BJ (cell line): ENCODE results near the gene SORBS1. TPM values are rescaled to one million over a fixed set of nuclear protein-coding genes. Genes with fewer than 3 reads are reported as not detected.
"Not testable (repeated sequence)": the region's sequence is repeated elsewhere in the genome, so short reads cannot be mapped to it uniquely, and the experiment has no call there.

Experiments
- CTCF ChIA-PET: fragments of 350-600 bp; formaldehyde crosslinking; extraction: SDS; loops from one replicate; lab custom pipeline; 2021; ENCODE audit warnings: antibody characterized with exemption, inconsistent platforms; lab: Yijun Ruan, JAX
- POLR2A ChIA-PET: fragments of 300-600 bp; sonication (Branson Sonifier 250); formaldehyde crosslinking; extraction: SDS; loops from one replicate; lab custom pipeline; 2021; ENCODE audit warnings: antibody characterized with exemption; lab: Charles Lee
- DNase-seq: peaks from one replicate; pipeline ENCODE4 v3.0.0-alpha.2; 2011; ENCODE audit warnings: low read depth
- H3K27me3 ChIP-seq: 2 replicates; pipeline ENCODE4 v1.6.0; 2011; ENCODE audit warnings: low read length; ENCODE audit not compliant: control insufficient read depth, insufficient read depth
- H3K36me3 ChIP-seq: 2 replicates; pipeline ENCODE4 v1.5.1; 2011; ENCODE audit warnings: low read length; ENCODE audit not compliant: control insufficient read depth, insufficient read depth
- H3K4me3 ChIP-seq: 2 replicates; pipeline ENCODE4 v1.5.1; 2011; ENCODE audit warnings: low read depth, mild to moderate bottlenecking, control low read depth, low read length
- polyA plus RNA-seq: library from polyadenylated mRNA; depleted of rRNA; stranded (reverse); fragments of >200 nt; gene quantifications from 2 replicates; pipeline ENCODE4 v1.2.3, GENCODE V29; 2011
- TF ChIP-seq, protein P1 (sequence below): IDR thresholded peaks from 2 replicates; pipeline ENCODE4 v1.5.1; 2011; ENCODE audit warnings: low read depth, mild to moderate bottlenecking, control low read depth, inconsistent platforms, low read length, moderate library complexity; ENCODE audit not compliant: insufficient read depth

The SORBS1 gene
- polyA plus RNA-seq, 1 experiment, result 1.8 TPM

DNA sequence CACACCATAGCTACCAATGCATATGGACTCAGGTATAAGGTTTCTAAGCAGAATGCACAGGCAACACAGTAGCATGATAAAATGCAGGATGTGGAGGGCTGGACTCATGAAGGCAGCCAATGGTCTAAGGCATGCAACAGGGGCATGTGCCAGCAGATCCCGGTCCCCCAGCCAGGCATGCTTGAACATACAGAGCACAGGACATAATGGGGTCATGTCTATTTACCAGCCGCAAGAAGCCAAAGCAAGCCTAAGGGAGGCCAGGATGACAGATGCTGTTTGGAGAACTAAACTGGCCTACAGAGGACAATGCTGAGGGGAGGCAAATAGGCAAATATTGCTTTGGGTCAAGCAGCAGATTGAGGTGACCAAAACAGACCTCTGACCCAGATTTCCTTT, 210.3 kb downstream of the SORBS1 start:
- no peak for DNase-seq
- ChIA-PET CTCF (interaction anchor here (1.2 to 3.3 kb wide), 3 partner anchors 14 to 24 kb away, joined by 3 to 19 read pairs (median 3); no protein-coding TSS in a partner anchor), POLR2A (no interaction called here)
- TF ChIP-seq, protein P1, sequence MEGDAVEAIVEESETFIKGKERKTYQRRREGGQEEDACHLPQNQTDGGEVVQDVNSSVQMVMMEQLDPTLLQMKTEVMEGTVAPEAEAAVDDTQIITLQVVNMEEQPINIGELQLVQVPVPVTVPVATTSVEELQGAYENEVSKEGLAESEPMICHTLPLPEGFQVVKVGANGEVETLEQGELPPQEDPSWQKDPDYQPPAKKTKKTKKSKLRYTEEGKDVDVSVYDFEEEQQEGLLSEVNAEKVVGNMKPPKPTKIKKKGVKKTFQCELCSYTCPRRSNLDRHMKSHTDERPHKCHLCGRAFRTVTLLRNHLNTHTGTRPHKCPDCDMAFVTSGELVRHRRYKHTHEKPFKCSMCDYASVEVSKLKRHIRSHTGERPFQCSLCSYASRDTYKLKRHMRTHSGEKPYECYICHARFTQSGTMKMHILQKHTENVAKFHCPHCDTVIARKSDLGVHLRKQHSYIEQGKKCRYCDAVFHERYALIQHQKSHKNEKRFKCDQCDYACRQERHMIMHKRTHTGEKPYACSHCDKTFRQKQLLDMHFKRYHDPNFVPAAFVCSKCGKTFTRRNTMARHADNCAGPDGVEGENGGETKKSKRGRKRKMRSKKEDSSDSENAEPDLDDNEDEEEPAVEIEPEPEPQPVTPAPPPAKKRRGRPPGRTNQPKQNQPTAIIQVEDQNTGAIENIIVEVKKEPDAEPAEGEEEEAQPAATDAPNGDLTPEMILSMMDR, result no peak
- H3K4me3 ChIP-seq, result no peak overlapping the region
- H3K27me3 ChIP-seq, result peaks cover 2% of the 10 kb centered on the region
- no peaks in the 10 kb centered on the region for H3K36me3 ChIP-seq

DNA sequence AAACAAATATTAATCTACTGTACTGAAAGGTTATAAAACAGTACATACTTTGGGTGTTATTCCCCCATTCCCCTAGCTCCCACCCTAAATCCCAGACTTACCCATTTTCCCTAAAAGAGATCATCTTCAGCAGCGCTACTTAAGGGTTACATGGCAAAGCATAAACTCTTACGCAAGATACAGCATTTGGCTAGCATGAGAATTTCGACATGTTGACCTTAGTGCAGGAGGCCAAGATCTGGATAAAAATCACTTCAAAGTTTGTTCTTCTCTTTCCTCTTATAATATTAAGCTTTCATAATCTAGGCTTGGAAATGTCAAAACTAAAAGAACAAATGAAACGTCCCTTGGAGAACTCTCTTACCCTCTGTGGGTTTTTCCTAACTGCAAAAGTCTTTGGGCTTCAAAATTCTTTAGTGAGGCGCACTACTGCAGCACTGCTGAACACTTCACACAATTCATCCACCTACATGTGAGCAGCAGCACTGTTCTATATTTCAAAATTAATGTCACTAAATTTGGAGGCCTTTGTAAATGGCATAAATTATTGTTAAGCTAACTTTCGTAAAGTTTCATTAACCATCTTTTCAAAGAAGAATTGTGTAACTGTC, 210.8 kb downstream of the SORBS1 start:
- ChIA-PET POLR2A (no interaction called here), CTCF (interaction anchor here (1.2 to 3.3 kb wide), 4 partner anchors 9 to 24 kb away, joined by 3 to 19 read pairs (median 6); no protein-coding TSS in a partner anchor)
- Histone ChIP-seq H3K36me3 (no peaks in the 10 kb centered on the region), H3K4me3 (no peak overlapping the region), H3K27me3 (peaks cover 2% of the 10 kb centered on the region)
- TF ChIP-seq, protein P1, result no peak
- no peak for DNase-seq

DNA sequence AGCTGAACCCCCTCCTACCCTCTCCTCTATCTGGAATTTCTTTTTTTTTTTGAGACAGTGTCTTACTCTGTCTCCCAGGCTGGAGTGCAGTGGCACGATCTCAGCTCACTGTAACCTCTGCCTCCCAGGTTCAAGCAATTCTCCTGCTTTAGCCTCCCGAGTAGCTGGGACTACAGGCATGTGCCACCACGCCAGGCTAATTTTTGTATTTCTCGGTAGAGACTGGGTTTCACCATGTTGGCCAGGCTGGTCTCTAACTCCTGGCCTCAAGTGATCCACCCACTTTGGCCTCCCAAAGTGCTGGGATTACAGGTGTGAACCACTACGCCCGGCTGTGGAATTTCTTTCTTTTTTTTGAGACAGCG, 213.8 kb downstream of the SORBS1 start:
- DNase-seq, H3K27me3 ChIP-seq, H3K36me3 ChIP-seq, H3K4me3 ChIP-seq, CTCF ChIA-PET, POLR2A ChIA-PET: not testable (repeated sequence)

DNA sequence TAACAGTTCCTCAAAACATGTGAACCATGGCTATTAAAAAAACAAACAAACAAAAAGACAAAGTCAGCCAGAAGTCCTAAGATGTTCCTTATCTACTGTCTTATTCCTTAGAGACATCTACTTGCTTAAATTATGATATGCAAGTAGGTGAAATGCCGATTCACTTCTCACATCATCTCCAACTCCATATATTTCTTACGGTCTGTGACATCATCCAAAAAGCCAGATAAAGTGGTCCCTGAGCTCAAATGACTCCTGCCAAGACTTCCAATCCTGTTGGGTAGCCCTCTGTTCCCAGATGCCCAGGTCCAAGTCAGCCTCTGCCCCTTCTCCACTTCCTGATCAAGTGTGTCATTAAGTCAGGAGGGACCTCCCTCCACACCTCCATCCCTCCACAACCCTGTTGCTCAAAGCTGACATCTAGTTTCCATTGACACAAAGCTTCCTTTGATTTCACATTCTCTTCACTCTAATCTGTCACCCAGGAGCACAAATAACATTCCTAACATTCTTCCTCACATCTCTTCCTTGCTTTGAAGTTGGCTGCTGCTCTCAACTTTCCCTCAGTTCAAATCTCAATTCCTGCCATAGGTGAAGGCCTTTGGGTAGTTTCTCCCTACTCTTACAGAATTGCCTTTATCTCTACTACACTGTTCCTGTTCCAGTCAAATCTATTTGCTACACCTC, 214.3 kb downstream of the SORBS1 start:
- Histone ChIP-seq H3K4me3 (no peak overlapping the region), H3K27me3 (peaks cover 2% of the 10 kb centered on the region), H3K36me3 (no peaks in the 10 kb centered on the region)
- CTCF ChIA-PET, result interaction anchor here (1.1 kb wide), 1 partner anchor 27 kb away, joined by 3 read pairs; no protein-coding TSS in a partner anchor
- TF ChIP-seq, protein P1, result no peak
- DNase-seq, result no peak
- POLR2A ChIA-PET, result no interaction called here

DNA sequence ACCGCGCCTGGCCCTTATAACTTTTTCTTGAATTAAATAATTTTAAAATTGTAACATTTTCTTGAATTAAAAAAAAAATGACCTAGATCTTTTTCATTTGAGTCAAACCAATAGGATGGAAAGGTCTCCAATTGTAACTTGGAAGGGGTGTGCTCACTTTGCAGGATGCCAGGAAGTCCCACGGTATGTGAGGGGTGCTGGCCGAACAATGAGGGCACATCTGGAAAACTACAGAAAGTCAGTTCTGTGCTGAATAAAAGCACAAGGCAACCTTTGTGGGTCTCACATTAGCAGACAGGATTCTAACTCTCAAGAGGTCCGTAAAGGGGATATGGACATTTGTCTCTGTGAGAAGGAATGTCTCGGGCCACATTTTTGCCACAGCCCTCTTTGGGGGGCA, 217.6 kb downstream of the SORBS1 start:
- Histone ChIP-seq H3K4me3 (no peak overlapping the region), H3K36me3 (no peaks in the 10 kb centered on the region), H3K27me3 (no peaks in the 10 kb centered on the region)
- ChIA-PET POLR2A (no interaction called here), CTCF (interaction anchor here (0.5 to 1.7 kb wide), 3 partner anchors 15 to 134 kb away, joined by 3 to 8 read pairs (median 3); no protein-coding TSS in a partner anchor)
- no peak for DNase-seq
- TF ChIP-seq, protein P1, result no peak
